Esophagus muscularis mucosa (tissue), 4 donors: ENCODE data around the gene CATSPERE. TPM values are rescaled to one million over a fixed set of nuclear protein-coding genes. Genes with fewer than 3 reads are reported as not detected.

Source experiments
- DNase-seq: peaks from one replicate; pipeline ENCODE4 v3.0.0-alpha.2; 2017; ENCODE audit errors: extremely low spot score
- H3K27ac ChIP-seq, 4 donors: fragments of 200-600 bp; sonication (generic); replicated peaks in 1 of 4; 1 replicate in 3 of 4; 2 replicates in 1 of 4; pipeline ENCODE4 v1.5.1; 2016 to 2019; ENCODE audit warnings: mild to moderate bottlenecking in 1 of 4
- H3K27me3 ChIP-seq, 4 donors: fragments of 200-600 bp; sonication (generic); one replicate each; pipeline versions ENCODE4 v1.5.1 to v1.6.0; 2016 to 2019
- H3K36me3 ChIP-seq, 4 donors: fragments of 200-600 bp; sonication (generic); one replicate each; pipeline ENCODE4 v1.5.1; 2016 to 2019
- H3K4me1 ChIP-seq, 4 donors: fragments of 200-600 bp; sonication (generic); one replicate each; pipeline ENCODE4 v1.5.1; 2016 to 2019
- H3K4me3 ChIP-seq, 4 donors: fragments of 200-600 bp; sonication (generic); 1 replicate in 2 of 4; 2 replicates in 2 of 4; pipeline ENCODE4 v1.5.1; 2016 to 2019; ENCODE audit warnings: mild to moderate bottlenecking in 4 of 4, moderate library complexity in 1 of 4
- H3K9me3 ChIP-seq, 4 donors: fragments of 200-600 bp; sonication (generic); 1 replicate in 3 of 4; 2 replicates in 1 of 4; pipeline ENCODE4 v1.5.1; 2016 to 2019
- EP300 ChIP-seq: sonication (generic); formaldehyde crosslinking; IDR thresholded peaks from one replicate; pipeline ENCODE4 v1.6.1; 2017; ENCODE audit warnings: antibody characterized with exemption
- POLR2A ChIP-seq: fragments of 450-650 bp; IDR thresholded peaks from one replicate; pipeline ENCODE4 v1.6.1; 2017; ENCODE audit warnings: antibody characterized with exemption, moderate library complexity, mild to moderate bottlenecking, low read depth
- POLR2AphosphoS5 ChIP-seq, 2 donors: sonication (generic); formaldehyde crosslinking; IDR thresholded peaks; one replicate each; pipeline ENCODE4 v1.6.1; 2017; ENCODE audit warnings: antibody characterized with exemption in 2 of 2
- WGBS: methylation state at CpG from one replicate; pipeline ENCODE4 v1.1.5; 2018; 5-methylcytosine and 5-hydroxymethylcytosine counted together
- intact Hi-C: fragments of 100-400 bp; cut with DNase I; formaldehyde crosslinking; loops from one replicate; pipeline ENCODE4 v1.15.1; 2023
- total RNA-seq, 4 donors: library from RNA; depleted of rRNA; stranded (reverse); fragments of >200 nt; gene quantifications; one replicate each; pipeline versions ENCODE4 v1.1.0 to v1.2.1, GENCODE V29; 2016
- TF ChIP-seq, protein P1 (sequence below), 3 experiments: fragments of 200-600 bp in 2 of 3; fragments of 450-650 bp in 1 of 3; sonication (generic) in 2 of 3; IDR thresholded peaks; one replicate each; pipeline ENCODE4 v1.5.1; 2017 to 2019; ENCODE audit warnings: antibody characterized with exemption in 3 of 3, mild to moderate bottlenecking in 2 of 3, moderate library complexity in 1 of 3

The CATSPERE gene
- total RNA-seq, 4 donors from 2014 or later = 1.4 to 3.5 (median 2.1) TPM

DNA sequence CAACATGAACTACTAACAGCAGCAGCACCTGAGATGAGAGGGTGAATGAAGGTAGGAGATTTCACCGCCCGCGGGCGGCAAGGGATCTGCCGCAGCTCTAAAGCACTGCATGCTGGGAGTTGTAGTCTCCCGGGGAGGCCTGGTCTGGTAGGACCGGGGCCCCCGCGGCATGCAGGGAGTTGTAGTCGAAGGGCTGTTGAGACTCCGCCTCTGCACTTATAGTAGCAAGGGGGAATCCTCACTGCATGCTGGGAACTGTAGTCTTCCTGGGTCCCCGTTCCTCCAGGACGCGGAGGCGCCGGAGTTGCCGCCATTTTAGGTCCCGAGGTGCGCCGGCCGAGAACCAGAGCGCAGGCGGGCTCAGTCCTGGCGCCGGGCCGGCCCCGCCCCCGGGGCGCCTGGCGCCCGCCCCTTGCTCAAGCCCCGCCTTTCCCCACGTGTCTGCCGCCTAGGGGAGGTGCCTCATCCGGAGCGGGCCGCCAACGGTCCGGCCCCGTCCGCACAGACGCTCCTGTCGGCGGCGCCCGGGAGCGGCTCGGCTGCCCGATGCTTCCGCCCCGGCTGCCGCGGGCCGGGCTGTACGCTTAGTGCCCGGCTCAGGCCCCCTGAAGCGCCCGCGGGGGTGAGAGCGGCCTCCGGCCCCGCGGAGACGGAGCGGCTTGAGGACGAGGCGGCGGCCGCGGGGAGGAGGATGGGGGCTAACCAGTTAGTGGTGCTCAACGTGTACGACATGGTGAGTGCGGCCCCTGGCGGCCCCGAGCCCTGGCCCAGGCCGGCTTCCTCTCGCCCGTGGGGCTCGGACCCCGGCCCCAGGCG is 191.8 kb downstream of the CATSPERE start, which contains the start of gene DESI2:
Gene DESI2, plus strand, starts transcription at position 504 of the 816 bp plus-strand sequence. Its CDS starts 188 bp downstream, at position 692.
- H3K4me1 ChIP-seq = peaks cover 34 to 48% (median 44%) of the 10 kb centered on the region in 4 donors
- 0% methylated on average over 11 of the region's 81 CpGs for WGBS
- peaks cover 0 to 7% (median 0%) of the 10 kb centered on the region in 4 donors for H3K36me3 ChIP-seq
- H3K27ac ChIP-seq = peak within 1 kb of the TSS; percentile 95 to 97 (median 97)
- H3K9me3 ChIP-seq = no peaks in the 10 kb centered on the region
- peak within 1 kb of the TSS; percentile 72 to 90 (median 78) for H3K4me3 ChIP-seq
- TF ChIP-seq POLR2AphosphoS5 (IDR thresholded peaks at IDR 0.05) (peak; percentile 88 to 96), POLR2A (peak; percentile 95), EP300 (no peak)
- TF ChIP-seq, protein P1, sequence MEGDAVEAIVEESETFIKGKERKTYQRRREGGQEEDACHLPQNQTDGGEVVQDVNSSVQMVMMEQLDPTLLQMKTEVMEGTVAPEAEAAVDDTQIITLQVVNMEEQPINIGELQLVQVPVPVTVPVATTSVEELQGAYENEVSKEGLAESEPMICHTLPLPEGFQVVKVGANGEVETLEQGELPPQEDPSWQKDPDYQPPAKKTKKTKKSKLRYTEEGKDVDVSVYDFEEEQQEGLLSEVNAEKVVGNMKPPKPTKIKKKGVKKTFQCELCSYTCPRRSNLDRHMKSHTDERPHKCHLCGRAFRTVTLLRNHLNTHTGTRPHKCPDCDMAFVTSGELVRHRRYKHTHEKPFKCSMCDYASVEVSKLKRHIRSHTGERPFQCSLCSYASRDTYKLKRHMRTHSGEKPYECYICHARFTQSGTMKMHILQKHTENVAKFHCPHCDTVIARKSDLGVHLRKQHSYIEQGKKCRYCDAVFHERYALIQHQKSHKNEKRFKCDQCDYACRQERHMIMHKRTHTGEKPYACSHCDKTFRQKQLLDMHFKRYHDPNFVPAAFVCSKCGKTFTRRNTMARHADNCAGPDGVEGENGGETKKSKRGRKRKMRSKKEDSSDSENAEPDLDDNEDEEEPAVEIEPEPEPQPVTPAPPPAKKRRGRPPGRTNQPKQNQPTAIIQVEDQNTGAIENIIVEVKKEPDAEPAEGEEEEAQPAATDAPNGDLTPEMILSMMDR (IDR thresholded peaks at IDR 0.05) = peak; percentile 52 to 57 (median 55)
- DNase-seq = peak; percentile 99
- intact Hi-C loops = loop anchor here (5.0 kb wide), 2 partner anchors 201 to 324 kb away; partner anchors contain the start of gene ADSS2
- H3K27me3 ChIP-seq = no peaks in the 10 kb centered on the region

DNA sequence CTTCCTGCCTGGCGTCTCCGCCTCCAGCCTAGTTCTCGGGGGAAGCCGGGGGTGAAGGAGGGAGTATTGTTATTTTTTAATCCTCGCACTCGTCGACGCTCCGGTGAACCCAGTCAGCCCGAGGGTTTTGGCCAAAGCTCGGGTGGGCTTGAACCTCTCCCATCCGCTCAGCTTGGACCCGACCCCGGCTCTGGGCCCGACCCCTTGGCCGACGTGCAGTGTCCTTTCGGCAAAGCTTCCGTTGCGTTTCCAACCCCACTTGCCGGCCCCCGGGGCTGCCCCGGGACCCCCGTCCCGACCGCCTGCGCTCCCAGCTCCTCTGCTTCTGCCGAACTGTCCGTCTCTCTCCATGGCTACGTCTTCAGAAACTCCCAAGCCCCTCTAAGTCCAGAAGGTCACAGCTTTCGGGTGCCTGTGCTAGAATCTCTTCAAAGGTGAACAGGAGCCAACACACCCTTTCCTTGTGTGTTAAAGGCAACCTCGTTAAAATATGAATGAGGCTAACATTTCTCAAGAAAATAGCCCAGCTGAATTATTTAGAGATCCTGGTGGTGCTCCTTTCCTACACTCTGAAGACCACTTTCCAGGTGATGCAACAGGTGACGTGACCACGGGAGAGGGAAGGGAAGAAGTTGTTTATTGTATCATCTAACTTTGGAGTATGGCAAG is 192.5 kb downstream of the CATSPERE start:
- 2% methylated on average over 16 of the region's 34 CpGs for WGBS
- Histone ChIP-seq H3K9me3 (no peaks in the 10 kb centered on the region), H3K4me1 (peaks cover 41 to 56% (median 51%) of the 10 kb centered on the region in 4 donors), H3K27ac (peak overlapping the region; percentile 95 to 97 (median 97)), H3K36me3 (peaks cover 0 to 7% (median 0%) of the 10 kb centered on the region in 4 donors), H3K4me3 (peak overlapping the region; percentile 72 to 90 (median 78)), H3K27me3 (no peaks in the 10 kb centered on the region)
- DNase-seq = no peak
- intact Hi-C loops = loop anchor here (5.0 kb wide), 2 partner anchors 201 to 324 kb away; partner anchors contain the start of gene ADSS2
- no peak for TF ChIP-seq EP300
- TF ChIP-seq, protein P1 (IDR thresholded peaks at IDR 0.05) = no peak
- TF ChIP-seq POLR2A = no peak
- TF ChIP-seq POLR2AphosphoS5 (IDR thresholded peaks at IDR 0.05) = no peak

DNA sequence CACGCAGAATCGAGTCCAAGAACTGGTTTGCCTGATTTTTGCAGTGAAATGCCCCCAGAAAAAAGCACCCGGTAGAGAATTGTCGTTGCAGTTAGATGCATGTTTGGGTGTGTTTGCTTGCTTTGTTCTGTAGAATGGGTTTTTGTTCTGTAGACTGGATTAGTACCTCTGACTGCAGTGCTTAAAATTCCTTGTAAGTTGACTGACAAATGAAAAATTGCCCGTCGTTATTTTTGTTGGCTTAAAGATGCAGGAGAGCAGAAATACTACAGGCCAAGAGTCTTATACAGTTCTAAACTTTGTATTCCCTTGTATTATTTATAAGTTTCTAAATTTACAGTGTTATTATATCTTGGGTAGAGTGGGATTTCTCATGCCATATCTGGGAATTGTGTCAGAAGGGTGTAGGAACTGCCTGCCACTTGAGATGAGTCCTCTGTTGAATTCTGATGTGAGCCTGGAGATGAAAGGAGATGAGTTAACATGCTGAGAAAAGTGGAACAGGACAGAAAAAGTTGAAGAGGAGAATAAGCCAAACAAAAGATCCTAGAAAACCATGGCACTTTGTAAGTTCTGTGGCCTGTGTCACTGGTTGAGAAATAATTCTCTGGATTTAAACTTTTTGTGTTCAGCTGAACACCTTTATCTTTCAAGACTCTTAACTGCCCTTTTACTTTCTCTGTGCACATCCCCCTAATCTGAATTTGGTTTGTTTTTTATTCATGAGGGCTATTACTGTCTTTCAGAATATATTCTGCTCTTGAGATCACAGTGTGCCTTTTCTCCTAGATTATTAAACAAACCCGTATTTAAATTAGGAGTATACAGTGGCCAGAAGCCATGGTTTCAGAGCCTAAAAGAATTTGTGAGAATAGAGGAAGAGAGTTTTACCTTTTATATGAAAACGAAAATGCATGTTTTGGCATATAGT is 193.3 kb downstream of the CATSPERE start:
- no peak for DNase-seq
- TF ChIP-seq POLR2A (no peak), POLR2AphosphoS5 (IDR thresholded peaks at IDR 0.05) (no peak), EP300 (no peak)
- TF ChIP-seq, protein P1 (IDR thresholded peaks at IDR 0.05) = no peak
- Histone ChIP-seq H3K9me3 (no peaks in the 10 kb centered on the region), H3K27me3 (no peaks in the 10 kb centered on the region), H3K4me1 (peaks cover 47 to 64% (median 59%) of the 10 kb centered on the region in 4 donors), H3K36me3 (peaks cover 0 to 7% (median 0%) of the 10 kb centered on the region in 4 donors), H3K27ac (peak overlapping the region; percentile 45 to 97 (median 97)), H3K4me3 (peak overlapping the region; percentile 72 to 90 (median 78))
- intact Hi-C loops = loop anchor here (5.0 kb wide), 2 partner anchors 202 to 323 kb away; partner anchors contain the start of gene ADSS2
- 6% methylated on average over 8 of the region's 8 CpGs for WGBS

DNA sequence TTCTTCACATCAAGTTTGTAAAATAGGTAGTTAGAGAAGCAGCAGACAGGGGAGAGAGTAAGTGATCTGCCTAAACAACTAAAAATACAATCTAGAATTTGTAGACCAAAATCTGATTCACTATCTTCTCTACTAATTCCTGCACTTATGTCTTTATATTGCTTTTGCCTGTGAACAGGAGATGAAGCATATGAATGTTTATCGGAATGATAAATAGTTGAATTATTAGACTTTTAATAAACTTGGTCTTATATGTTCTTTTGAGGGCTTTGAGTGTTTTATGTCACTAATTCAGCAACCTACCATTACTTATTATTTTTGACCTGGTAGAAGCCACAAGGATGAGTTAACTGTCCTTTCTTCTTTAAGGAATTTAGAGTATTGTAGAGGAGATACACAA is 194.1 kb downstream of the CATSPERE start:
- no peak for DNase-seq
- Histone ChIP-seq H3K4me3 (peak overlapping the region in 3 of 4 donors; percentile 72 to 90 (median 79)), H3K27ac (peak overlapping the region in 2 of 4 donors; percentile 97), H3K9me3 (no peaks in the 10 kb centered on the region), H3K4me1 (peaks cover 50 to 72% (median 65%) of the 10 kb centered on the region in 4 donors), H3K27me3 (no peaks in the 10 kb centered on the region), H3K36me3 (peaks cover 0 to 7% (median 2%) of the 10 kb centered on the region in 4 donors)
- TF ChIP-seq POLR2AphosphoS5 (IDR thresholded peaks at IDR 0.05) (no peak), EP300 (no peak), POLR2A (no peak)
- TF ChIP-seq, protein P1 (IDR thresholded peaks at IDR 0.05) = no peak
- 80% methylated on average over 1 of the region's 1 CpG for WGBS
- intact Hi-C loops = no loop called here
